ENCODE results near the gene PTPRU.

Gene PTPRU

DNA sequence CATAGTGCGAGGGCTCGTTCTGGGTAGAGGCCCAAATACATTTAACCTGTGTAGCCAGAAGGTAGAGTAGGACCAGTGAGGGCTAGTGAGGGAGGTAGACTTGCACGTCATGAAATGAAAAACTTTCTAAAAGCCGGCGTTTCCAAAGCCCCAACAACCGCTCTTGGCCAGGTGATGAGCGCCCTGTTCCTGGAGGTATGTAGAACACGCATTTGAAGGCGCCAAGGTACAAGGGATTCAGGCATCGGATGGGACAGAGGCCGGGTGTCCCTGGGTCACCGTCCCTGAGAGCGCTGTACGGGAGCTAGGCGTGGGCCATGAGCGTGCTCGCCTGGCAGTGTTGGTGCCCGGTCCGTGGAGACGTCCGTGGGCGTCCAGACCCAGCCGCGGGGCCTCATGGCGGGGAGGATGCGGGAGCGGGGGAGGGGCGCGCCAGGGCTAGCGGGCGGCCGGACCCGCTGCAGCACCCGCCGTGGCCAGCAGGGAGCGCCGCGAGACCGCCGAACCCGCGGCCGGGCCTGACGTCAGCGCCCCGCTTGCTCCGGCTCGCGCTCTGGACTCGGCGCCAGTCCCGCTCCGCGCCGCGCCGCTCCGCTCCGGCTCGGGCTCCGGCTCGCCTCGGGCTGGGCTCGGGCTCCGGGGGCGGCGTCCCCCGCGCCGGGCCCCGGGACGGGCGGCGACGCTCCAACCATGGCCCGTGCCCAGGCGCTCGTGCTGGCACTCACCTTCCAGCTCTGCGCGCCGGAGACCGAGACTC, at the start of gene PTPRU:
Gene PTPRU, plus strand, starts transcription at position 568 of the 757 bp plus-strand sequence. Its CDS starts 123 bp downstream, at position 691.
- DNase-seq (ENCODE audit: low read depth in 3 of 3) = peak; percentile 60 to 86 (median 63)

DNA sequence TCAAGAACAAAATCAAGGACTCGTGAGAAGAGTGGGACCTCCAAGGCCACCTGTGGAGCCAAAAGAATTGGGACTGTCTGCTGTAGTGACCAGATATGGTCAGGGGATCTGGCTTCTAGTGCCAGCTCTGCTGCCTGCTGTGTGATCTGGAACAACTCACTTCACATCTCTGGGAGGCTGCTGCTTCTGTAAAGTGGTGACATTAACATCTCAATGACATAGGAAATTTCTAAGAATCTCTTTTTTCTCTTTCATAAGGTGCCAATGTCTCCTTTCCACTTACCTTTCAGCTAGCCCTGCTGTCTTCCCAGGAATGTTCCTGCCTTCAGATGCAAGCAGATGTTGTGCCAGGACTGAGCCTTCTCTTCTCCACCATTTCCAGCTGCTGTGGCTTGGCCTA, 49.6 kb upstream of the PTPRU start:
- DNase-seq (ENCODE audit: low read depth in 3 of 3) = no peak

DNA sequence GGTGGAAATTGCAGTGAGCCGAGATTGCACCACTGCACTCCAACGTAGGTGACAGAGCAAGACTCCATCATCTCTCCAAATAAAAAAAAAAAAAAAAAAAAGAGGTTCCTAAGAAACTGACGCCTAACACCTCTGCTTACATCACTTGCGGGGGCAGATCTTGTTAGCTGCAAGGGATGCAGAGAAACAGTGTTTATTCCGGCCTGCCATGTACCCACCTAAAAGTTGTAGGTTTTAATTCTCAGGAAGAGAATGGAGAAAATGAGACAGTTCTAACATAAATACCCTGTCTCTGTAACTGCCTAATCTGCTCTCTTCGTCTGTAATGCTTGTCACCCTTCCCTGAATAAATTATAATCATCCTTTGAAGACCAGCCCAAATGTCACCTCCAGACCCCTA, 45.6 kb upstream of the PTPRU start:
- no peak for DNase-seq (ENCODE audit: low read depth in 3 of 3)

DNA sequence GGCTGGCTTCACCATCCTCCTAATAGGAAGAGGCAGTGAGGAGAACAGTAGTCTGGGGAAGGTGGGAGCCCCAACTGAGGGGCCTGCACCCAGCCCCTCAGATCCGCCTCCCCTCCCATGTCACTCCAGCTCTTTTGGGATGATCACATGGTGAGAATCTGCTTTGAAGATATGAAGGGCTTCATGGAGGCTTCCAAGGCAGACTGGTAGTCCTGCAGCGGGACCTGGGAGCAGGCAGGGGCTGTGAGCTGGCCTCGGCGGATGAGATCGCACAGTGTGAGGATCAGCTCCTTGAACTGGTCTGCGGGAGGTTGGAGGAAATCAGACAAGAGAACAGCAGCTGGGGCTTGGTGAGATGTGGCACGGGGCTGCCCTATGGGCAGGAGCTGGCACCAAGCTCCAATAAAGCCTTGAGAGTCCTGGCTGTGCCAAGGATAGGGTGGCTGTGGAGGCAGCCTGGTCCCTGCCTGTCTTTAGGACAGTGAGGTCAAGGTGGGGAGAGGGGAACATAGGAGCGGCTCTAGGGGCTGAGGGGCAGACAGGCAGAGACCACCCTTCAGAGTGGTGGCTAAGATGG, 42.4 kb upstream of the PTPRU start:
- DNase-seq (ENCODE audit: low read depth in 3 of 3) = no peak

DNA sequence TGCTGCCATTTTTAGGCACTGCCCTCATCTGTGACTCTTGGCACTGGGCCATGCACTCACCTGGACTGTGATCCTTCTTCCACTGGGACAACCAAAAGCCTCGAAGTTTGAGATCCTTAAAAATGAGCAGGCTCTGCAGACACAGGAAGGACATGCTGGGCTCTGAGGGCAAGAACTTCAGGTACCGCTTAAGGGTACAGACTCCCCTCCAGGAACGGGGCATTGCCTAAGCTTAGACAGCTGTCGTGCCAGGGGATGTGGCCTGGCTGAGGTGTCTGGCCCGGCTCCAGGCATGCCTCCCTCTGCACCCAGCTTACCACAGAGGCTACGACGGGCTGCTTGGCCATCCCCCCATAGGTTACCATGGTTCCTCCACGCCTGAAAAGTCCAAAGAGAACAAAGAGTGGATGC, 40.4 kb upstream of the PTPRU start:
- DNase-seq (ENCODE audit: low read depth in 3 of 3) = no peak

DNA sequence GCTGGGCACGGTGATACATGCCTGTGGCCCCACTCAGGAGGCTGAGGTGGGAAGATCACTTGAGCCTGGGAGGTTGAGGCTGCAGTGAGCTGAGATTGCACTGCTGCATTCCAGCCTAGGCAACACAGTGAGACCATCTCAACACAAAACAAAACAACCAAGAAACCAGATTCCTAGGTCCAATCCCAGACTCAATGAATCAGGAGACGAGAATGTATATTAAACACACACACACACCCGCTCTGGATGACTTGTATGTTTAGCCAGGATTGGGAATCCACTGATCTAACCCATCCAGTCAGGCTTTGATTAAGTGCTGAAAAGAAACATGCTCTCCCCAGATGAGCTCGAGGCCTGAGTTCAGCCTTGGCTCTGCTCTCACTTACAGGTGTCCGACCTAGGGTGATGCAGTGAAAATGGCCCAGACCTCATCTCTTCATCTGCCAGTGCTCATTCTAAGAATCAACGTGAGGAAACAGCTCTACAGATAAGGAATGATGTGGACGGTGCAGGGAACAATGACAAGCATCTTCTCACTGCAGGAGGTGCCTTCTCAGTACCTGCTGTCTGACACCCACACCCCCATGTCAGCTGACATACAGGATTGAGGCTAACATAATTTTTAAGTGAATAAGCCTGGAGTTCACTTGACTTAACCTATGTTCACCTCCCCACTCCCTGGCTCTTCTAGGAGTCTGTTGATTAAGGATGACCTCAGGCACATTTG, 39.3 kb upstream of the PTPRU start:
- no peak for DNase-seq (ENCODE audit: low read depth in 3 of 3)

DNA sequence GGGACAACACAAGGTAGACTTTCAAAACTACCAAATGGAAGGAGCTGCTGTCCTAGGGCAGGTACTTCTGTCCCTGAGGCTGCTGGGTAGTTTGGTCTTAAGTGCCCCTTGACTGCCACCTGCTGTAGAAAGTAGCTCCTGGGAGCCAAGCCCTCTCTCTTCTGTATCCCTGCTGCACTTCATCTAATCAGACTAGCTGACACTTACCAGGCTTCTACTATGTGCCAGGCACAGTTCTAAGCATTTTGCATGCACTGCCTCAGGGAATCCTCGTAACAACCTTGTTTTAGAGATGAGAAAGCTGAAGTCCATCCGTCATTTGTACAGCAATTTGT, 38.8 kb upstream of the PTPRU start:
- DNase-seq (ENCODE audit: low read depth in 3 of 3) = no peak

DNA sequence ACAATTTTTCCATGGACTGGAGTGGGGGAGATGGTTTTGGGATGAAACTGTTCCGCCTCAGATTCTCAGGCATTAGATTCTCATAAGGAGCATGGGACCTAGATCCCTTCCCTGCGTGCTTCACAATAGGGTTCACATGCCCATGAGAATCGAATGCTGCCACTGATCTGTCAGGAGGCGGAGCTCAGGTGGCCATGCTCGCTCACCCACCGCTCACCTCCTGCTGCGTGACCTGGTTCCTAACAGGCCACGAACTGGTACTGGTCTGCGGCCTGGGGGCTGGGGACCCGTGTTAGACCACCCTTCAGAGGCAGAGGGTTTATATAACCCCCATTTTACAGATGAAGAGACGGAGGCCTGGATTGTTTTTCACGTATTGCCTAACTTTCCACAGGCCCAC, 38.3 kb upstream of the PTPRU start:
- DNase-seq (ENCODE audit: low read depth in 3 of 3) = no peak

DNA sequence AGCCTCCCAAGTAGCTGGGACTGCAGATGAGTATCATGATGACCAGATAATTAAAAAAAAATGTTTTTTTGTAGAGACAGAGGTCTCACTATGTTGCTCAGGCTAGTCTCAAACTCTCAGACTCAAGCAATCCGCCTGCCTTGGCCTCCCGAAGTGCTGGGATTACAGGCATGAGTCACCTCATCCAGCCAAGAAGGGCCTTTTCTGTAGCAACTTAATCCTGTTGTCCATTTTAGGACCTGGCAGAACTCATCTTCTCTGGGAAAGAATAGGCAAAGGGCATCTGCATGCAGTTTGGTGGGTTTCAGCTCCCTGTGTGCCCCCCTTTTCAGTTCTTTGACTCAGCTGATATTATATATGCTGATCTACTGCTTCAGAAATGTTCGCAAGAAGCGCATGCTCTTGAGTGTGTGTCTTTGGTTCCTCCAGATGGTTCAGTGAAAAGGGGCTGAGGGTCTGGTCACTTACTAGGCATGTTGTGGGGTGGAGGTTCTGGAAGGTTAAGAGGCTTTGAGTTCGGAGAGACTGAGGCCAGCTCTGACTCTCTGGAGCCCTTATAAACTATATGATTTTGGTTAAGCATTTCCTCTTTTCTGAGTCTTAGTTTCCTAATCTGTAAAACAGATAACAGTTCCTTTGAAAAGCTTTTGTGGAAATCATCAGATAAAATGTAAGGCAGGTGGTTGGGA, 35.3 kb upstream of the PTPRU start:
- DNase-seq (ENCODE audit: low read depth in 3 of 3) = no peak

DNA sequence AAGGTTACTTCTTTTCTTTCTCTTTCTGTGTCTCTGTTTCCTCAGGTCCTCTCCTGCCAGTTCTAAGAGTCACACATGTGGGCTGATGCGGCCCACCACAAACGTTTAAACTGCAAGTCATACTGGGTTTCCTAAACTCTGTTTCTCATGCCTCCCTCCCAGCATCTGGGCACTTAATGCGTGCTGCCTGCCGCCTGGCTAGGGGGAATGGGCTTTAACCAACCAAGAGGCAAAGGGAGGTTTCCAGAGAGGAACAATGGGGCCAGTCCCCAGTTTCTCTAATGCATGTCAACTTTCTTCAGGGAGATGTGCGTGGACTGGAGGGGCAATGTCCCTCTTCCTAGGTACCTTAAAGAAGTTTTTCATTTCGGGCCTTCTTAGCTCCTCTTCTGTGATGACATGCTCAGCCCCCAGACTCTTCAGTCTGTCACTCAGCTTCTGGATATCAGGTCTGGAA, 34.7 kb upstream of the PTPRU start:
- no peak for DNase-seq (ENCODE audit: low read depth in 3 of 3)

DNA sequence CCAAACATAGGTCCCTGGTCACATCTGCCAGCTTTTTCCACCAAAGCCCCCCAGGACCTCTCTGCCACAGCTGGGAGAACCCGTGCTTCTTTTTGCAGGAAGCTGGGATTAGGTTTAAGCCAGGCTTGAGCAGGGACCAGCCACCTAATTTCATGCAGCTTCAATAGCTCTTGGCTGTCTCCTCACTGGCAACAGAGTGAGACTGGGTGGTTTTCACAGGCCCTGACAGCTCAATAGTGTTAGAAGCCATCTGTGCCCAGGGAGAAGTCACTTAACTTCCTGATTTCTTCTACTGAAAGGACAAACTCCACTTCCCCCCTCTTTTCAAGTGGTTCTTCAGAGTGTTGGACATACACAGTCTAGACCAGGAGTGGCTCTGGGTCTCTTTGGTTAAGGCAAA, 34.3 kb upstream of the PTPRU start:
- DNase-seq (ENCODE audit: low read depth in 3 of 3) = no peak

DNA sequence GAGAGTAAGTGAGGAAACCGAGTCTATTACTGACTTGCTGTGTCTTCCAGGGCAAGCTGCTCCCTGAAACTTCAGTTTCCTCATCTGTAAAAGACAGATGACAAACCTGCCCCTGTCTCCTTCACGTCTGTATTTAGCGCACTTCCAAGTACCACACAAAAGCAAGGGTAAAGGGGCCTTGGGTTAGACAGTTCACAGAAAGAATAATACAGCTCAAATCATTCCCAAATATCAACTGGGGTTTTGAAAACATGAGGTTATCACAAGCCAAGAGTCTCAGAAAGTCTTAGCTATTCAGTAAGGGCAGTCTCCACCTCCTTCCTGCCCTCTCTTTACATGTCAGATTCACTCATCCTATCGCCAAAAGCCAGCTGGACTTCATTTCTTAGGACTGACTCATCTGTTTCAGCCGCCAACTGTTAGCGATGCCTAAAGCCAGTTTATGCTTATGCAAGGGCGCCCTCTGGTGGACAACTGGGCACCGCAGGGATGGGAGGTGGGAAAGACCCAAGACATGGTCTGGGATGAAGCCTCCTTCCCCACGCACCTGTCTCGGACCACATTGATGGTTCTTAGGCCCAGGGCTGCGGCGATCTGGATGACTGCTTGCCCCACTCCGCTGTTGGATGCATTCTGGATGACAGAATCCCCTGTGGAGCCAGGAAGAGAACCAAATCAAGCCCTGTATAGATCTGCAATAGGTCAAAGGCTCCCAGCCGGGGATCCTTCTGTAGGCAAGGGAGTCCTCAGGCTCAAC, 33.6 kb upstream of the PTPRU start:
- DNase-seq (ENCODE audit: low read depth in 3 of 3) = peak; percentile 75 to 91 (median 87)

DNA sequence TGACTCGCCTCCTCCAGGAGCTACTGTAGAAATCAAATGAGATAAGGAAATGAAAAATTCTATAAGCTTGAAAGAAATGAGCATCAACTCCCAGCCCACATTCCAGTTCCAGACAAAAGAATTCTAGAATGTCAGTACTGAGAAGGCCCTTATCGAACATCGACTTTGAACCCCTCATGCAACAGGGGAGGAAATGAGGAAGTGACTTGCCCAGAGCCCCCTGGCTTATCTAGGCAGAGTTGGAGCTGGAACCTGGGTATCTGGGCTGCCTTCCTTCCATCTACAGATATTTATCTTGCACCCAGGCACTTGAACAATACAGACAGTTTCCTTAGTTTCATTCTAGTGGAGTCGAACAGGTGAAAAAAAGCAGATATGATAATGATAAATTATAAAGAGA, 27.9 kb upstream of the PTPRU start:
- no peak for DNase-seq (ENCODE audit: low read depth in 3 of 3)

DNA sequence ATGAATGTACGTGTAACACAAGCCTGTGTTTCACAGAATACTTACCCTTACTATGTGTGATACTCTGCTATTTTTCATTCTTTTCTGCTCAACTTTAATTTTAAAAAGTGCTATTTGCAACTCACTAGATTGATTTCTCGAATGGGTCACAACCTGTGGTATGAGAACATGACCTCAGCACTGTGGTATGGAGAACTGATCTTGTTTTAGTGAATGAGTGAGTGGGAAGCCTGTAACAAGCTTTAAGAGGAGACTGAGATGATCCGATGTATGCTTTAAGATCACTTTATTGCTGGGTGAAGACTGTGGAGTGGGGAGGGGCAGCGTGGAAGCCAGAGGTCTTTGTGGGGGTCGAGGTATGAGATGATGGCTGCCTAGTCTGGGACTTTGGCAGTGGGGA, 27.1 kb upstream of the PTPRU start:
- no peak for DNase-seq (ENCODE audit: low read depth in 3 of 3)

DNA sequence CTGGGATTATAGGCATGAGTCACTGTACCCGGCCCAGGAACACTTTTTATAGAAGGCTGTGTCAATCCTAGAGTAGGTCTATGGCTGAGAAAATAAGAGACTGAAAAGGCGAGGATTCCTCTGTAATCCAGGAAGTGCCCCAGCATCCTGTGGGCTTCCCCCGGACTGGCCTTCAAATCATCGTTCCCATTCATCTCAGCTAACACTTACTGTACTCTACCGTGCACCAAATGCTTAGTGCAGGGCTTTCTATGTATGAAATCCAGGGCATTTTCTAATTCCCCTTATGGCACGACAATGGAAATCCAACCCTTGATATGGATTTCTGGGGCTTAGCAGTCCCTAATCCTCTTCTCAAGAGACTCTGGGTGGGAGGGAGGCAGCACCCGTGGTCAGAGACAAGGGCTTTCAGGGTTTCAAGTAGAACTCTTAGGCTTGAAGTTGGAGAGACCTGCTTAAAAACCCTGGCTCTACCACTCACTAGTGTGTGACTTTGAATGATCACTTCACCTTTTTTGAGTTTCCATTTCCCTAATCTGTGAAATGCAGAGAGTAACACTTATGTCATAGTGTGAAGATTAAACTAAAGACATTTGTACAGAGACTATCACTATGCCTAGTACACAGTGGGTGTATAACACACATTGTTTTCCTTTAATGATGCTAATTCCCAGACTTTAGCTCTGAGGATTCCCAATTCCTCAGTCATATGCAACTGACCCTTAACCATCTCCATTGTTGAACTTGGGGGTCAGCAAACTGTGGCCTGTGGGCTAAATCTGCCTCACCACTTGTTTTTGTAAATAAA, 25.8 kb upstream of the PTPRU start:
- no peak for DNase-seq (ENCODE audit: low read depth in 3 of 3)

DNA sequence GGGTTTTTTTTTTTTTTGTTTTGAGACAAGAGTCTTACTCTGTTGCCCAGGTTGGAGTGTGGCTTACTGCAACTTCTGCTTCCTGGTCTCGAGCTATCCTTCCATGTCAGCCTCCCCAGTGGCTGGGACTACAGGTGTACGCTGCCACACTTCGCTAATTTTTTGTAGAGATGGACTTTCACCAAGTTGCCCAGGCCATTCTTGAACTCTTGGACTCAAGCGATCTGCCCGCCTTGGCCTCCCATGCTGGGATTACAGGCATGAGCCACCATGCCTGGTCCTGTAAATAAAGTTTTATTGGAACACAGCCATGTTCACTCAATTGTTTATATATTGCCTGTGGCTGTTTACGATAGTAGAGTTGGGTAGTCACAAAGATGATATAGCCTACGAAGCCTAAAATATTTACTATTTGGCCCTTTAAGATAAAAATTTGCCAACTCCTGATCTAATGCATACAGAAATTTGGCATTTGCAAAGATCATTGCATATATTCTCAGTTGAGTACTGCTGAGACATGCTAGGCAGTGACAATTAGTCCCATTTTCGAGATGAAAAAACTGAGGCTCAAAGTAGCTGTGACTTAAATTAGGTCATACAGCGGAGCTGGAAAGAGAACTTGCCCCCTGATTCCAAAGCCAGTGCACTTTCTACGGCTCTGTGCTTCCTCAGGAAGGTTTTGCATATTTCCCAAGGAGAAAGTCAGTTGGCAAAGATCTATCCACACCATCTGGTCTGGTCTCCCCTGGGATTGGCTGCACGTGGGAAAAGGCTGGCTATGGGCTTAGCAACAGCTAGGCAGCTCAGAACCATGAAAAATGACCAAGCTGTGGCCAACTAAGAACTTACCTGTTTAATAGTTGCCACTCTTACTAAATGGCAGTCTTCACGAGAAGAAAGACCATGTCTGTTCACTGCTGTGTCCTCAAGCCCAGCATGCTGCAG, 25.0 kb upstream of the PTPRU start:
- DNase-seq (ENCODE audit: low read depth in 3 of 3) = no peak

DNA sequence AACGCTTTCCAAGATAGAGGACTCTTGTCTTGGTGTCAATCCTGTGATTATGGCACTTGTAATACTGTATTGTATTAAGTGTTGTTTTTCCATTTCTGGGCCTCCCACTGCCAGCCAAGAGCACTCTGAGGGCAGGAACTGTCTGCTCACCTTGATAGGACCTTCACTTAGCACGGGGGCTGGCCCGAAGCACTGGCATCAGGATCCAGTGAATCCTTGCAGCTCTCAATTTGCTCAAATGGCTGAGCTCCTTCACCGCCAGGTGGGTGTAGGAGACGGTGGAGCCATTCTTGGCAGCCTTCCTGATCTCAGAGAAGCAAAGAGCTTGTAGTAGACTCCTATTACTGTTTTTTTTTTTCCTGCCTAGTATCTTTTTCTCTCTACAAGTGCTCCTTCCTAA, 23.3 kb upstream of the PTPRU start:
- DNase-seq (ENCODE audit: low read depth in 3 of 3) = no peak

DNA sequence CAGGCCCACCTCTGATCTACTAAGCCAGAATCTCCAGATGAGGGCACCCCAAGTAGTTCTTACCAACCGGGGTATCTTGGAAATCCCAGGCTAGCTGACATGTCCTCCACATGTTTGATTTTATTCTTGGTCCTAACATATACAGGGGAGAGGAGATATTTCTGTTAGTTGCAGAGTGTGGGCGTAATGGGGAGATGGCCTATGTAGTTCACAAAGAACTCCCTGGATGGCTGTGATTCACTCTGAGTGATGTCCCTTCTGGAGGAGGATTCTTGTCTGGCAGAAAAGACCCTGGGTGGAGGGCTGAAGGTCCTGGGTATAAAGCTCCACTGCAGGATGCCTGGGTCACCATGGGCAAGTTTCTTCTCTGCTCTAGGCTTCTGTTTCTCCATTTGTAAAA, 18.7 kb upstream of the PTPRU start:
- no peak for DNase-seq (ENCODE audit: low read depth in 3 of 3)

DNA sequence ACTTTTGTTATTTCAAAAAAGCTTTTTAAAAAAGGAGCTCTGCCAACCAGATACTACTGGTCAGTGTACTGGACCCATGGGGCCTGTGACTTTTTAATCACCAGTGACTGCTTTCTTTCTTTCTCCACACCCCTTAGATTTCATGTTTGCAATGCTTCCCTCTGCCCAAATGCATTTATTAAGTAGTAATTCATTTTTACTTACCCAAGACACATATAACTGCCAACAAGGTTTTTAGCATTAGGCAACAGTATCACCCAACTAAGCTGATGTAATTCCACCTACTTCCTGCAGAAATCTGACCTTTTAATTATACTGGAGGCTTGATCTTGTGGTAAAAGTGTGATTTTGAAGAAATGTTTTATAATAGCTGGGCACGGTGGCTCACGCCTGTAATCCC, 18.1 kb upstream of the PTPRU start:
- no peak for DNase-seq (ENCODE audit: low read depth in 3 of 3)

DNA sequence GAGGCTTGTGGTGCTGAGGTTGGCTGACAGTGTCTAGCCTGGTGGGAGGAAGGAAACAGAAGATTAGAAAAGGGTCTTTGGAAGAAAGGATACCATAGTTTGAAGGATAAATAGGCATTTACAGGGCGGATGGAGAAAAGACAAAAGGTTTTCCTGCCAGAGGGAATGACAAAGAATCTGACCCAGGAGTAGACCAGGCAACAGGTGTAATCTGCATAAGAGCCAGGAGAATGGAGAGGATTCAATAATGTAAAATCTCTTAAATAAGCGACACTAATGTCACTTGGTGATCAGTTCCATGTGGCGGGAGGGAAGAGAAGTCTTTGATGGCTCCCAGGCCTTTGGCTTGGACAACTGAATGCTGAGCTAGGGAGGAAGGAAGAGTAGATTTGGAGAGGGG, 15.0 kb upstream of the PTPRU start:
- DNase-seq (ENCODE audit: low read depth in 3 of 3) = no peak

Measured in stimulated activated CD4-positive, alpha-beta T cell treated with anti-CD3 and anti-CD28 coated beads, TNF-alpha, amount 100 ng/mL, for 4 hours (primary cell).